Parathyroid adenoma (tissue), 2 donors: ENCODE results near the gene PRMT5.

Source experiments
- H2AFZ ChIP-seq: fragments of 300-600 bp; sonication (generic); one replicate; pipeline ENCODE4 v1.7.0; 2017; ENCODE audit warnings: antibody characterized with exemption, mild to moderate bottlenecking
- H3K27ac ChIP-seq: fragments of 300-600 bp; sonication (generic); one replicate; pipeline ENCODE4 v1.7.0; 2017
- H3K27me3 ChIP-seq: fragments of 300-600 bp; sonication (generic); one replicate; pipeline ENCODE4 v1.7.0; 2017; ENCODE audit warnings: low read length; ENCODE audit not compliant: control insufficient read depth, insufficient read depth
- H3K36me3 ChIP-seq: fragments of 300-600 bp; sonication (generic); one replicate; pipeline ENCODE4 v1.7.0; 2017; ENCODE audit warnings: low read length; ENCODE audit not compliant: control insufficient read depth, insufficient read depth
- H3K4me1 ChIP-seq: fragments of 300-600 bp; sonication (generic); one replicate; pipeline ENCODE4 v1.7.0; 2017; ENCODE audit warnings: control low read depth
- H3K4me2 ChIP-seq: fragments of 300-600 bp; sonication (generic); one replicate; pipeline ENCODE4 v1.7.0; 2017; ENCODE audit warnings: low read length
- H3K4me3 ChIP-seq: fragments of 300-600 bp; sonication (generic); one replicate; pipeline ENCODE4 v1.7.0; 2017; ENCODE audit warnings: low read depth, low read length
- H3K79me2 ChIP-seq: fragments of 300-600 bp; sonication (generic); one replicate; pipeline ENCODE4 v1.7.0; 2017; ENCODE audit warnings: control low read depth
- H3K9ac ChIP-seq: fragments of 300-600 bp; sonication (generic); one replicate; pipeline ENCODE4 v1.7.0; 2017; ENCODE audit warnings: mild to moderate bottlenecking
- H3K9me3 ChIP-seq: fragments of 300-600 bp; sonication (generic); one replicate; pipeline ENCODE4 v1.7.0; 2017; ENCODE audit warnings: low read length; ENCODE audit not compliant: control insufficient read depth
- TF ChIP-seq, protein P1 (sequence below): fragments of 300-600 bp; sonication (generic); IDR thresholded peaks from one replicate; pipeline ENCODE4 v1.7.0; 2017; ENCODE audit warnings: antibody characterized with exemption, mild to moderate bottlenecking
- donor health status: primary hyperparathyroidism.

PRMT5 gene

DNA sequence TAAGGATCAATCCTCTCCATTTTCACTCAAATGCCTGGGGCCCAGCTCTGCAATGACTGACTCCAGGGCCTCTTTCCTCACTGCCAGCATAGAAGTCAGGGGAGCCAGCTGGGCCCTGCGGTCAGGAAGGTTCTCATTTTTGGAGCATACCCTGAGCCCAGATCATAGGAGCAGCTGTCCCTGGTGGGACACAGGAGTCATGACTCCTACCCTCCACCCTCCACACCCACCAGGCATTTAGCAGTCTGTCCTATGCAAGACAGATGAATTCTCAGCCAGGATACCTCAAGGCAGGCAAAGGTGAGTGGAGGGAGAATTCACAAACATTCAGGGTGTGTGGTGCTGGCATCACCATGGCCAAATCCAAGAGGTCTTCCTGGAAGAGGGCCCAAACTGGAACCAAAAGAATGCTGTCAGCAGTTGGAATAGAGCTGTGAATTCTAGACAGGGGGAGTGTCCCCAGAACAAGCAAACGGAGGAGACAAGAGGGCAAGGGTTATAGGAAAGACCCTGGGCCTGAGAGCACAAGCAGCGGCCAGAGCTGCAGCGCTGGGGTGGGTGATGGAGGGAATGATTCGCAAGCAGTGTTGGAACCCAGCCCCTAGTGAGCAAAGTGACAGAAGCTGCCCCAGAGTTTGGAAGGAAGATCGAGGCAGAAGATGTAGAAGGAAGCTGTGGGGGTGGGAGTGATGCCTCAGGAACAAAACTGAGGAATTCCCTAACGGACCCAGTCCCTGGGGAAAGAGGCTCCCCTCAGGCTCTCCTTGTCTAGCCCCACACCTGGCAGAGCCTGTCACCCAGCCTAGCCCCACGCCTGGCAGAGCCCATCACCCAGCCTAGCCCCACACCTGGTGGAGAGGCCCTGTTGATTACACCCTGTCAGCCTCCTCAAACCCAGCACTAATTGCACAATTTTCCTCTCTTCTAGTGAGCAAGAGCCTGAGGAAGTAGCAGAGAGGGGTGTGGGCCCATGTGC is 50.6 kb downstream of the PRMT5 start:
- Histone ChIP-seq H3K79me2 (peaks cover 3% of the 10 kb centered on the region), H3K4me2 (no peak overlapping the region), H3K36me3 (no peaks in the 10 kb centered on the region), H3K27me3 (no peaks in the 10 kb centered on the region), H3K27ac (no peak overlapping the region), H3K4me3 (no peak overlapping the region), H2AFZ (no peak overlapping the region), H3K9me3 (no peaks in the 10 kb centered on the region), H3K4me1 (peaks cover 20% of the 10 kb centered on the region), H3K9ac (no peak overlapping the region)
- TF ChIP-seq, protein P1, sequence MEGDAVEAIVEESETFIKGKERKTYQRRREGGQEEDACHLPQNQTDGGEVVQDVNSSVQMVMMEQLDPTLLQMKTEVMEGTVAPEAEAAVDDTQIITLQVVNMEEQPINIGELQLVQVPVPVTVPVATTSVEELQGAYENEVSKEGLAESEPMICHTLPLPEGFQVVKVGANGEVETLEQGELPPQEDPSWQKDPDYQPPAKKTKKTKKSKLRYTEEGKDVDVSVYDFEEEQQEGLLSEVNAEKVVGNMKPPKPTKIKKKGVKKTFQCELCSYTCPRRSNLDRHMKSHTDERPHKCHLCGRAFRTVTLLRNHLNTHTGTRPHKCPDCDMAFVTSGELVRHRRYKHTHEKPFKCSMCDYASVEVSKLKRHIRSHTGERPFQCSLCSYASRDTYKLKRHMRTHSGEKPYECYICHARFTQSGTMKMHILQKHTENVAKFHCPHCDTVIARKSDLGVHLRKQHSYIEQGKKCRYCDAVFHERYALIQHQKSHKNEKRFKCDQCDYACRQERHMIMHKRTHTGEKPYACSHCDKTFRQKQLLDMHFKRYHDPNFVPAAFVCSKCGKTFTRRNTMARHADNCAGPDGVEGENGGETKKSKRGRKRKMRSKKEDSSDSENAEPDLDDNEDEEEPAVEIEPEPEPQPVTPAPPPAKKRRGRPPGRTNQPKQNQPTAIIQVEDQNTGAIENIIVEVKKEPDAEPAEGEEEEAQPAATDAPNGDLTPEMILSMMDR = no peak

DNA sequence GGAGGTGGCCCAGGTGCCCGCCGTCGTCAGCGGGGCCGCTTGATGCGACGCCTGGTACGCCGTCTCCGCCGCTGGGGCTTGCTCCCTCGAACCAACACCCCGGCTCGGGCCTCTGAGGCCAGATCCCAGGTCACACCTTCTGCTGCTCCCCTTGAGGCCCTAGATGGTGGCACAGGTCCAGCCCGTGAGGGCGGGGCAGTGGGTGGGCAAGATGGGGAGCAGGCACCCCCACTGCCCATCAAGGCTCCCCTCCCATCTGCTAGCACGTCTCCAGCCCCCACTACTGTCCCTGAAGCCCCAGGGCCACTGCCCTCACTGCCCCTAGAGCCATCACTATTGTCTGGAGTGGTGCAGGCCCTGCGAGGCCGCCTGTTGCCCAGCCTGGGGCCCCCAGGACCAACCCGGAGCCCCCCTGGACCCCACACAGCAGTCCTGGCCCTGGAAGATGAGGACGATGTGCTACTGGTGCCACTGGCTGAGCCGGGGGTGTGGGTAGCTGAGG is 52.1 kb downstream of the PRMT5 start:
- Histone ChIP-seq H3K27ac (no peak overlapping the region), H2AFZ (no peak overlapping the region), H3K9ac (no peak overlapping the region), H3K4me1 (peaks cover 12% of the 10 kb centered on the region), H3K4me2 (no peak overlapping the region), H3K4me3 (no peak overlapping the region), H3K9me3 (no peaks in the 10 kb centered on the region), H3K36me3 (no peaks in the 10 kb centered on the region), H3K79me2 (peaks cover 5% of the 10 kb centered on the region), H3K27me3 (no peaks in the 10 kb centered on the region)
- TF ChIP-seq, protein P1 = no peak

DNA sequence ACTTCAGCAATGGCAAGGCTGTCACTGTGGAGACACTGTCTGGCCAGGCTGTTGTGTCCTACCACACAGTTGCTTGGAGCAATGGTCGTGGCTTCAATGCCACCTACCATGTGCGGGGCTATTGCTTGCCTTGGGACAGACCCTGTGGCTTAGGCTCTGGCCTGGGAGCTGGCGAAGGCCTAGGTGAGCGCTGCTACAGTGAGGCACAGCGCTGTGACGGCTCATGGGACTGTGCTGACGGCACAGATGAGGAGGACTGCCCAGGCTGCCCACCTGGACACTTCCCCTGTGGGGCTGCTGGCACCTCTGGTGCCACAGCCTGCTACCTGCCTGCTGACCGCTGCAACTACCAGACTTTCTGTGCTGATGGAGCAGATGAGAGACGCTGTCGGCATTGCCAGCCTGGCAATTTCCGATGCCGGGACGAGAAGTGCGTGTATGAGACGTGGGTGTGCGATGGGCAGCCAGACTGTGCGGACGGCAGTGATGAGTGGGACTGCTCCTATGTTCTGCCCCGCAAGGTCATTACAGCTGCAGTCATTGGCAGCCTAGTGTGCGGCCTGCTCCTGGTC is 53.3 kb downstream of the PRMT5 start:
- H3K4me1 ChIP-seq = peaks cover 6% of the 10 kb centered on the region
- H3K27ac ChIP-seq = no peak overlapping the region
- no peak overlapping the region for H3K4me3 ChIP-seq
- H3K36me3 ChIP-seq = no peaks in the 10 kb centered on the region
- H3K79me2 ChIP-seq = peaks cover 2% of the 10 kb centered on the region
- no peaks in the 10 kb centered on the region for H3K9me3 ChIP-seq
- no peaks in the 10 kb centered on the region for H3K27me3 ChIP-seq
- H3K9ac ChIP-seq = no peak overlapping the region
- H2AFZ ChIP-seq = no peak overlapping the region
- TF ChIP-seq, protein P1 = no peak
- H3K4me2 ChIP-seq = no peak overlapping the region

DNA sequence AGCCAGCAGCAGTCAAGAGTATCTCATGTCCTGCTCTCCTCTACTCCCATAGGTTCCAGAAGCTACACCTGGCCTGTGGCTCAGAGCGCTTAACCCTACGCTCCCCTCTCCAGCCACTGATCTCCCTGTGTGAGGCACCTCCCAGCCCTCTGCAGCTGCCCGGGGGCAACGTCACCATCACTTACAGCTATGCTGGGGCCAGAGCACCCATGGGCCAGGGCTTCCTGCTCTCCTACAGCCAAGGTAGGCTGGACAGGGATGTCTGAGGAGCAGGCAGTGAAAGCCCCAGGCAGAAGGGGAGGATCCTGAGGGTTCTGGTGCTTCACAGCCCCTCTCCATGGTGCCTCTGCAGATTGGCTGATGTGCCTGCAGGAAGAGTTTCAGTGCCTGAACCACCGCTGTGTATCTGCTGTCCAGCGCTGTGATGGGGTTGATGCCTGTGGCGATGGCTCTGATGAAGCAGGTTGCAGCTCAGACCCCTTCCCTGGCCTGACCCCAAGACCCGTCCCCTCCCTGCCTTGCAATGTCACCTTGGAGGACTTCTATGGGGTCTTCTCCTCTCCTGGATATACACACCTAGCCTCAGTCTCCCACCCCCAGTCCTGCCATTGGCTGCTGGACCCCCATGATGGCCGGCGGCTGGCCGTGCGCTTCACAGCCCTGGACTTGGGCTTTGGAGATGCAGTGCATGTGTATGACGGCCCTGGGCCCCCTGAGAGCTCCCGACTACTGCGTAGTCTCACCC is 54.0 kb downstream of the PRMT5 start:
- no peaks in the 10 kb centered on the region for H3K9me3 ChIP-seq
- H3K4me3 ChIP-seq = no peak overlapping the region
- no peak overlapping the region for H3K9ac ChIP-seq
- TF ChIP-seq, protein P1 = no peak
- peaks cover 2% of the 10 kb centered on the region for H3K79me2 ChIP-seq
- H3K36me3 ChIP-seq = no peaks in the 10 kb centered on the region
- H2AFZ ChIP-seq = no peak overlapping the region
- peaks cover 12% of the 10 kb centered on the region for H3K4me1 ChIP-seq
- no peak overlapping the region for H3K27ac ChIP-seq
- H3K4me2 ChIP-seq = no peak overlapping the region
- no peaks in the 10 kb centered on the region for H3K27me3 ChIP-seq
